Left lung (tissue), 10 donors: ENCODE data around the gene SMIM36. TPM values are rescaled to one million over a fixed set of nuclear protein-coding genes. Genes with fewer than 3 reads are reported as not detected.
"Not testable (repeated sequence)": the region's sequence is repeated elsewhere in the genome, so short reads cannot be mapped to it uniquely, and the experiment has no call there.

Experiments used
- ATAC-seq: fragments of 200-7000 bp; cut with Tn5 transposase; one replicate; pipeline ENCODE4 v1.9.1; 2020; ENCODE audit warnings: moderate library complexity
- DNase-seq, 4 donors: peaks; one replicate each; pipeline ENCODE4 v3.0.0-alpha.2; 2013 to 2020
- H3K27ac ChIP-seq, 2 donors: fragments of 200-600 bp; sonication (generic) in 1 of 2; one replicate each; pipeline versions ENCODE4 v1.5.0 to v1.8.0; 2020 to 2021
- H3K27me3 ChIP-seq, 2 donors: fragments of 200-600 bp; sonication (generic) in 1 of 2; one replicate each; pipeline versions ENCODE4 v1.5.0 to v1.8.0; 2020 to 2021
- H3K36me3 ChIP-seq, 2 donors: fragments of 200-600 bp; sonication (generic) in 1 of 2; one replicate each; pipeline versions ENCODE4 v1.5.0 to v1.8.0; 2020 to 2021
- H3K4me1 ChIP-seq, 2 donors: fragments of 200-600 bp; one replicate each; pipeline ENCODE4 v1.8.0; 2021
- H3K4me3 ChIP-seq, 2 donors: fragments of 200-600 bp; sonication (generic) in 1 of 2; one replicate each; pipeline versions ENCODE4 v1.5.0 to v1.8.0; 2020 to 2021; ENCODE audit warnings: mild to moderate bottlenecking in 1 of 2
- H3K9me3 ChIP-seq, 2 donors: fragments of 200-600 bp; sonication (generic) in 1 of 2; one replicate each; pipeline versions ENCODE4 v1.5.0 to v1.8.0; 2020 to 2021
- CTCF ChIP-seq, 2 donors: fragments of 200-600 bp; sonication (generic) in 1 of 2; IDR thresholded peaks; one replicate each; pipeline versions ENCODE4 v1.5.0 to v1.8.0; 2021; ENCODE audit warnings: antibody characterized with exemption in 2 of 2
- intact Hi-C, 2 donors: fragments of 100-400 bp; cut with DNase I; formaldehyde crosslinking; loops; one replicate each; pipeline versions ENCODE4 v1.11.2 to v1.14.2; 2022
- polyA plus RNA-seq, 6 donors: library from polyadenylated mRNA; unstranded; fragments of 120-200 nt; gene quantifications; one replicate each; pipeline ENCODE4 v1.2.1, GENCODE V29; 2013; ENCODE audit not compliant: insufficient read length in 6 of 6
- total RNA-seq, 2 donors: library from RNA; stranded (reverse); fragmentation: NEBNext Ultra II Directional; extraction: Animal tissue kit (Norgen Biotek cat#: 25700); gene quantifications; one replicate each; pipeline ENCODE4 v1.2.1, GENCODE V29; 2021
- donor health status: DM: no; HTN: yes; CAD: no.
- donor health status: DM: no; HTN: no; CAD: no.

The SMIM36 gene
- total and polyA plus RNA-seq, 8 donors: 0.11 to 0.28 (median 0.26) TPM; not detected in 2

- H3K9me3 ChIP-seq: no peaks in the 10 kb centered on the region
- no peaks in the 10 kb centered on the region for H3K4me1 ChIP-seq
- H3K27me3 ChIP-seq: no peaks in the 10 kb centered on the region
- no peak overlapping the region for H3K27ac ChIP-seq
- DNase-seq: no peak
- no peak overlapping the region for H3K4me3 ChIP-seq
- TF ChIP-seq CTCF (IDR thresholded peaks at IDR 0.05): no peak
- intact Hi-C loops: no loop called here
- ATAC-seq: peak; percentile 78
- peaks cover 0 to 60% of the 10 kb centered on the region in 2 donors for H3K36me3 ChIP-seq
These were observed 100.4 kb downstream of the SMIM36 start for GRCh38 chr17:55410722-55411462.

- Histone ChIP-seq H3K4me3 (no peak overlapping the region), H3K4me1 (no peaks in the 10 kb centered on the region), H3K9me3 (no peaks in the 10 kb centered on the region), H3K27me3 (no peaks in the 10 kb centered on the region), H3K36me3 (peaks cover 0 to 75% of the 10 kb centered on the region in 2 donors), H3K27ac (no peak overlapping the region)
- ATAC-seq (no peak), DNase-seq (no peak)
- intact Hi-C loops: no loop called here
- no peak for TF ChIP-seq CTCF (IDR thresholded peaks at IDR 0.05)
These were observed 102.0 kb downstream of the SMIM36 start for GRCh38 chr17:55409030-55409800.

GRCh38 chr17:55407641-55408566, 103.3 kb downstream of the SMIM36 start:
- ATAC-seq (no peak), DNase-seq (no peak)
- Histone ChIP-seq H3K36me3 (peaks cover 0 to 79% of the 10 kb centered on the region in 2 donors), H3K9me3 (no peaks in the 10 kb centered on the region), H3K27ac (no peak overlapping the region), H3K27me3 (no peaks in the 10 kb centered on the region), H3K4me1 (no peaks in the 10 kb centered on the region), H3K4me3 (no peak overlapping the region)
- intact Hi-C loops: no loop called here
- no peak for TF ChIP-seq CTCF (IDR thresholded peaks at IDR 0.05)

- DNase-seq: no peak
- Histone ChIP-seq H3K9me3 (no peaks in the 10 kb centered on the region), H3K4me1 (no peaks in the 10 kb centered on the region), H3K36me3 (peaks cover 0 to 75% of the 10 kb centered on the region in 2 donors), H3K4me3 (no peak overlapping the region), H3K27me3 (no peaks in the 10 kb centered on the region), H3K27ac (no peak overlapping the region)
- intact Hi-C loops: no loop called here
- no peak for TF ChIP-seq CTCF (IDR thresholded peaks at IDR 0.05)
- no peak for ATAC-seq
These were observed 105.7 kb downstream of the SMIM36 start for GRCh38 chr17:55405600-55405999.

- H3K36me3 ChIP-seq: peaks cover 0 to 62% of the 10 kb centered on the region in 2 donors
- H3K9me3 ChIP-seq, H3K27me3 ChIP-seq, H3K27ac ChIP-seq, ATAC-seq, intact Hi-C loops, H3K4me3 ChIP-seq, H3K4me1 ChIP-seq, DNase-seq: not testable (repeated sequence)
These were observed 107.1 kb downstream of the SMIM36 start for GRCh38 chr17:55404197-55404596.
